Measurements from ENCODE around the gene DEFB114. TPM values are rescaled to one million over a fixed set of nuclear protein-coding genes. Genes with fewer than 3 reads are reported as not detected.

Gene DEFB114
- total RNA-seq, 1 experiment from 2014 or later: not detected

GRCh38 chr6:49950415-49950751, 13.6 kb downstream of the DEFB114 start:
- Histone ChIP-seq H3T11ph (ENCODE audit: low read length) (no peak overlapping the region), H3K23me2 (ENCODE audit: insufficient read length, low read depth, low read length, poor library complexity, severe bottlenecking) (no peaks in the 10 kb centered on the region), H4K8ac (replicated peaks; ENCODE audit: insufficient read length, low read depth, low read length) (no peak overlapping the region), H2BK20ac (ENCODE audit: low read depth, low read length, poor library complexity, severe bottlenecking) (no peak overlapping the region), H3K9me3 (ENCODE audit: control insufficient read depth, low read depth, low read length) (no peaks in the 10 kb centered on the region), H3K27ac (ENCODE audit: insufficient read length, low read depth, low read length) (no peak overlapping the region), H3K79me2 (ENCODE audit: insufficient read depth, low read length) (no peaks in the 10 kb centered on the region), H2BK15ac (ENCODE audit: low read depth, low read length) (no peak overlapping the region), H3K18ac (ENCODE audit: insufficient read length, low read depth, low read length) (no peak overlapping the region), H3K9ac (ENCODE audit: extremely low read depth, insufficient read length, low read length) (no peak overlapping the region), H3K79me1 (ENCODE audit: insufficient read depth, low read depth, low read length, poor library complexity, severe bottlenecking) (no peaks in the 10 kb centered on the region), H3K4me2 (ENCODE audit: insufficient read depth, insufficient read length, low read length) (no peak overlapping the region), H2BK120ac (ENCODE audit: low read depth, low read length, poor library complexity, severe bottlenecking) (no peak overlapping the region), H3K4ac (ENCODE audit: low read depth, low read length) (no peak overlapping the region), H3K4me1 (ENCODE audit: insufficient read depth, low read length) (no peaks in the 10 kb centered on the region), H4K91ac (ENCODE audit: insufficient read length, low read depth, low read length) (no peak overlapping the region), H4K5ac (ENCODE audit: insufficient read length, low read depth, low read length) (no peak overlapping the region), H4K20me1 (ENCODE audit: control insufficient read depth, insufficient read depth, insufficient read length) (no peaks in the 10 kb centered on the region), H2AK5ac (ENCODE audit: insufficient read length, low read length) (no peak overlapping the region), H2AFZ (ENCODE audit: low read length) (no peak overlapping the region), H3K27me3 (ENCODE audit: insufficient read depth, low read length) (no peaks in the 10 kb centered on the region), H3K56ac (ENCODE audit: insufficient read length, low read depth, low read length) (no peak overlapping the region), H2BK12ac (ENCODE audit: insufficient read length, low read depth, low read length) (no peak overlapping the region), H2BK5ac (ENCODE audit: insufficient read length, low read length) (no peak overlapping the region), H3K14ac (ENCODE audit: insufficient read depth, low read length) (no peak overlapping the region), H3K23ac (ENCODE audit: insufficient read length, low read depth, low read length) (no peak overlapping the region)
- no peak overlapping the region for H3K27ac Mint-ChIP-seq
- H3K4me3 Mint-ChIP-seq: peak overlapping the region in 1 of 2 experiments; percentile 66; a peak in 1 of 5 replicates
- H3K36me3 Mint-ChIP-seq (ENCODE audit: insufficient read depth in 1 of 3, low read depth in 3 of 3): no peaks in the 10 kb centered on the region
- H3K27me3 Mint-ChIP-seq (ENCODE audit: low read depth): no peaks in the 10 kb centered on the region
- DNase-seq: no peak
- no peak for TF ChIP-seq CTCF (conservative IDR thresholded peaks at IDR 0.05)
- peaks cover 0 to 6% of the 10 kb centered on the region in 2 experiments; a peak in 2 of 4 replicates for H3K4me1 Mint-ChIP-seq
- WGBS (ENCODE audit: extremely low coverage, insufficient read length, low lambda C conversion rate): no CpG with 5 or more reads among the region's 2 CpGs
- H3K9me3 Mint-ChIP-seq: no peaks in the 10 kb centered on the region

Data from H9 (cell line).